Activated naive CD4-positive, alpha-beta T cell (primary cell): ENCODE data around the gene SLC38A10.
A peak's percentile ranks its signal among the peaks of the same experiment; 100 is the strongest.

Experiments used
- DNase-seq, 4 experiments: peaks; one replicate each; lab custom pipeline; 2025; lab: John Stamatoyannopoulos, UW

The SLC38A10 gene

GRCh38 chr17:81331527-81332043 is 36.5 kb upstream of the SLC38A10 start:
- no peak for DNase-seq

- no peak for DNase-seq
These were observed 35.8 kb upstream of the SLC38A10 start for GRCh38 chr17:81330884-81331245.

GRCh38 chr17:81329927-81330883 is 35.1 kb upstream of the SLC38A10 start:
- DNase-seq: no peak

- no peak for DNase-seq
These were observed 34.1 kb upstream of the SLC38A10 start for GRCh38 chr17:81328978-81329926.

- DNase-seq: no peak
These were observed 33.4 kb upstream of the SLC38A10 start for GRCh38 chr17:81328489-81328888.

GRCh38 chr17:81325714-81326358 is 30.7 kb upstream of the SLC38A10 start:
- no peak for DNase-seq

- DNase-seq: no peak
These were observed 30.0 kb upstream of the SLC38A10 start for GRCh38 chr17:81324851-81325713.

- DNase-seq: no peak
These were observed 29.2 kb upstream of the SLC38A10 start for GRCh38 chr17:81324177-81324850.

- no peak for DNase-seq
These were observed 28.3 kb upstream of the SLC38A10 start for GRCh38 chr17:81323411-81323868.

- no peak for DNase-seq
These were observed 27.9 kb upstream of the SLC38A10 start for GRCh38 chr17:81323083-81323369.

GRCh38 chr17:81322271-81323082 is 27.4 kb upstream of the SLC38A10 start:
- DNase-seq: peak in 1 of 4 experiments; percentile 12

- no peak for DNase-seq
These were observed 23.0 kb upstream of the SLC38A10 start for GRCh38 chr17:81317961-81318605.

- no peak for DNase-seq
These were observed 22.4 kb upstream of the SLC38A10 start for GRCh38 chr17:81317530-81317821.

- DNase-seq: no peak
These were observed 20.8 kb upstream of the SLC38A10 start for GRCh38 chr17:81315885-81316391.

- DNase-seq: no peak
These were observed 20.2 kb upstream of the SLC38A10 start for GRCh38 chr17:81315129-81315884.

- no peak for DNase-seq
These were observed 19.4 kb upstream of the SLC38A10 start for GRCh38 chr17:81314398-81315081.

- no peak for DNase-seq
These were observed 18.8 kb upstream of the SLC38A10 start for GRCh38 chr17:81313776-81314397.
